ENCODE results near the gene OR4E1. TPM values are rescaled to one million over a fixed set of nuclear protein-coding genes. Genes with fewer than 3 reads are reported as not detected.
A peak's percentile ranks its signal among the peaks of the same experiment; 100 is the strongest.

The OR4E1 gene
- total and polyA plus RNA-seq, 2 donors (not counting 1 experiment from before 2014, with no cell fraction given) = not detected

DNA sequence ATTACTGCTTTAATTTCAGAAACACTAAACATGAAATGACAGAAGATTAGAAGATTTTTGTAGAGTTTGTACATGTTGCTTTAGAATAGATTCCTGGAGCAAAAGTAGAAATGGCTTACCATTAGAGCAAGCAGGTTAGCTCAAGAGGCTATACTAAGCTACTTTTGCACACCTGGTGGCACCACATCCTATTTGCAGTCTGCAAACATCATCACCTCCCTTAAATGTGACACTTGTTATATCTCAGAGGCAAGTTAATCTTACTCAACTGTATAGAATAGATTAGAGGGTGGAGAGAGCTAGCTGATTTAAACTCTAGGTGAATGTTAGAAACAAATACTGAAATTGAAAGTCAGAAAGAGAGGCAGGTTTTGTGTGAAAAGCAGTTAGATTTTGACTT, 30.7 kb upstream of the OR4E1 start:
- ChIA-PET POLR2A (no interaction called here), CTCF (no interaction called here)
- Mint-ChIP-seq H3K27ac (no peak overlapping the region), H3K4me3 (no peak overlapping the region), H3K27me3 (peaks cover 51% of the 10 kb centered on the region), H3K9me3 (ENCODE audit: insufficient read depth) (peaks cover 5% of the 10 kb centered on the region), H3K4me1 (peaks cover 5% of the 10 kb centered on the region)
- Histone ChIP-seq H3K79me2 (ENCODE audit: control insufficient read depth, insufficient read depth, low read length) (no peaks in the 10 kb centered on the region), H3K36me3 (replicated peaks in 1 of 2; ENCODE audit: control extremely low read depth in 1 of 2, control insufficient read depth in 1 of 2, extremely low read depth in 1 of 2, insufficient read depth in 2 of 2, low read length in 1 of 2) (no peaks in the 10 kb centered on the region), H3K4me1 (ENCODE audit: control insufficient read depth in 2 of 2, insufficient read depth in 2 of 2, low read length in 2 of 2) (no peaks in the 10 kb centered on the region), H3K27me3 (replicated peaks in 1 of 4; ENCODE audit: control extremely low read depth in 1 of 4, control insufficient read depth in 3 of 4, insufficient read depth in 4 of 4, low read length in 3 of 4) (peaks cover 0 to 24% (median 17%) of the 10 kb centered on the region in 4 experiments), H2AFZ (ENCODE audit: insufficient read depth, low read depth, low read length, poor library complexity, severe bottlenecking) (no peak overlapping the region), H3K9me3 (ENCODE audit: control extremely low read depth in 1 of 3, control insufficient read depth in 2 of 3, insufficient read depth in 1 of 3, low read length in 2 of 3) (peaks cover 4 to 16% (median 11%) of the 10 kb centered on the region in 3 donors), H3K9ac (ENCODE audit: low read length) (no peak overlapping the region), H3K27ac (ENCODE audit: low read length in 2 of 2) (no peak overlapping the region), H3K4me2 (replicated peaks; ENCODE audit: low read depth, low read length, poor library complexity, severe bottlenecking) (no peak overlapping the region), H3K4me3 (ENCODE audit: control extremely low read depth in 1 of 5, extremely low read depth in 1 of 5, insufficient read depth in 1 of 5, low read depth in 2 of 5, low read length in 4 of 5) (no peak overlapping the region), H4K20me1 (ENCODE audit: control insufficient read depth, insufficient read depth, low read length, poor library complexity, severe bottlenecking) (no peaks in the 10 kb centered on the region)
- ATAC-seq (ENCODE audit: low read depth) = no peak
- TF ChIP-seq, protein P1, sequence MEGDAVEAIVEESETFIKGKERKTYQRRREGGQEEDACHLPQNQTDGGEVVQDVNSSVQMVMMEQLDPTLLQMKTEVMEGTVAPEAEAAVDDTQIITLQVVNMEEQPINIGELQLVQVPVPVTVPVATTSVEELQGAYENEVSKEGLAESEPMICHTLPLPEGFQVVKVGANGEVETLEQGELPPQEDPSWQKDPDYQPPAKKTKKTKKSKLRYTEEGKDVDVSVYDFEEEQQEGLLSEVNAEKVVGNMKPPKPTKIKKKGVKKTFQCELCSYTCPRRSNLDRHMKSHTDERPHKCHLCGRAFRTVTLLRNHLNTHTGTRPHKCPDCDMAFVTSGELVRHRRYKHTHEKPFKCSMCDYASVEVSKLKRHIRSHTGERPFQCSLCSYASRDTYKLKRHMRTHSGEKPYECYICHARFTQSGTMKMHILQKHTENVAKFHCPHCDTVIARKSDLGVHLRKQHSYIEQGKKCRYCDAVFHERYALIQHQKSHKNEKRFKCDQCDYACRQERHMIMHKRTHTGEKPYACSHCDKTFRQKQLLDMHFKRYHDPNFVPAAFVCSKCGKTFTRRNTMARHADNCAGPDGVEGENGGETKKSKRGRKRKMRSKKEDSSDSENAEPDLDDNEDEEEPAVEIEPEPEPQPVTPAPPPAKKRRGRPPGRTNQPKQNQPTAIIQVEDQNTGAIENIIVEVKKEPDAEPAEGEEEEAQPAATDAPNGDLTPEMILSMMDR (IDR thresholded peaks at IDR 0.05) = no peak
- no peak for TF ChIP-seq EZH2 (IDR thresholded peaks at IDR 0.05; ENCODE audit: borderline replicate concordance, insufficient read depth, low read depth, low read length, poor library complexity, severe bottlenecking)
- intact Hi-C loops (cut with micrococcal nuclease) = no loop called here
- no peak for DNase-seq

GRCh38 chr14:21703357-21704326, 30.0 kb upstream of the OR4E1 start:
- Mint-ChIP-seq H3K27ac (no peak overlapping the region), H3K4me1 (peaks cover 5% of the 10 kb centered on the region), H3K4me3 (no peak overlapping the region), H3K27me3 (peaks cover 49% of the 10 kb centered on the region), H3K9me3 (ENCODE audit: insufficient read depth) (peaks cover 5% of the 10 kb centered on the region)
- ChIA-PET CTCF (no interaction called here), POLR2A (no interaction called here)
- H3K79me2 ChIP-seq (ENCODE audit: control insufficient read depth, insufficient read depth, low read length) = no peaks in the 10 kb centered on the region
- H4K20me1 ChIP-seq (ENCODE audit: control insufficient read depth, insufficient read depth, low read length, poor library complexity, severe bottlenecking) = no peaks in the 10 kb centered on the region
- TF ChIP-seq EZH2 (IDR thresholded peaks at IDR 0.05; ENCODE audit: borderline replicate concordance, insufficient read depth, low read depth, low read length, poor library complexity, severe bottlenecking) = no peak
- TF ChIP-seq, protein P1 (IDR thresholded peaks at IDR 0.05) = no peak
- no peak for DNase-seq
- H3K27me3 ChIP-seq (replicated peaks in 1 of 4; ENCODE audit: control extremely low read depth in 1 of 4, control insufficient read depth in 3 of 4, insufficient read depth in 4 of 4, low read length in 3 of 4) = peaks cover 0 to 22% (median 15%) of the 10 kb centered on the region in 4 experiments
- no peak overlapping the region for H3K9ac ChIP-seq (ENCODE audit: low read length)
- no peak overlapping the region for H2AFZ ChIP-seq (ENCODE audit: insufficient read depth, low read depth, low read length, poor library complexity, severe bottlenecking)
- H3K4me3 ChIP-seq (ENCODE audit: control extremely low read depth in 1 of 5, extremely low read depth in 1 of 5, insufficient read depth in 1 of 5, low read depth in 2 of 5, low read length in 4 of 5) = no peak overlapping the region
- 67% methylated on average over 2 of the region's 2 CpGs for WGBS (ENCODE audit: insufficient coverage)
- intact Hi-C loops (cut with micrococcal nuclease) = no loop called here
- no peak overlapping the region for H3K27ac ChIP-seq (ENCODE audit: low read length in 2 of 2)
- no peaks in the 10 kb centered on the region for H3K36me3 ChIP-seq (replicated peaks in 1 of 2; ENCODE audit: control extremely low read depth in 1 of 2, control insufficient read depth in 1 of 2, extremely low read depth in 1 of 2, insufficient read depth in 2 of 2, low read length in 1 of 2)
- H3K4me1 ChIP-seq (ENCODE audit: control insufficient read depth in 2 of 2, insufficient read depth in 2 of 2, low read length in 2 of 2) = no peaks in the 10 kb centered on the region
- no peak overlapping the region for H3K4me2 ChIP-seq (replicated peaks; ENCODE audit: low read depth, low read length, poor library complexity, severe bottlenecking)
- peak; percentile 10 for ATAC-seq (ENCODE audit: low read depth)
- H3K9me3 ChIP-seq (ENCODE audit: control extremely low read depth in 1 of 3, control insufficient read depth in 2 of 3, insufficient read depth in 1 of 3, low read length in 2 of 3) = peaks cover 4 to 16% (median 11%) of the 10 kb centered on the region in 3 donors
